DLD1 (cell line): ENCODE measurements around the gene SUN3.
"Not testable (repeated sequence)": the region's sequence is repeated elsewhere in the genome, so short reads cannot be mapped to it uniquely, and the experiment has no call there.

Source experiments
- in situ Hi-C: cut with HindIII; loops from 2 replicates; pipeline ENCODE4 v1.10.0; 2017; ENCODE audit warnings: low sequenced_read_pairs

The SUN3 gene

DNA sequence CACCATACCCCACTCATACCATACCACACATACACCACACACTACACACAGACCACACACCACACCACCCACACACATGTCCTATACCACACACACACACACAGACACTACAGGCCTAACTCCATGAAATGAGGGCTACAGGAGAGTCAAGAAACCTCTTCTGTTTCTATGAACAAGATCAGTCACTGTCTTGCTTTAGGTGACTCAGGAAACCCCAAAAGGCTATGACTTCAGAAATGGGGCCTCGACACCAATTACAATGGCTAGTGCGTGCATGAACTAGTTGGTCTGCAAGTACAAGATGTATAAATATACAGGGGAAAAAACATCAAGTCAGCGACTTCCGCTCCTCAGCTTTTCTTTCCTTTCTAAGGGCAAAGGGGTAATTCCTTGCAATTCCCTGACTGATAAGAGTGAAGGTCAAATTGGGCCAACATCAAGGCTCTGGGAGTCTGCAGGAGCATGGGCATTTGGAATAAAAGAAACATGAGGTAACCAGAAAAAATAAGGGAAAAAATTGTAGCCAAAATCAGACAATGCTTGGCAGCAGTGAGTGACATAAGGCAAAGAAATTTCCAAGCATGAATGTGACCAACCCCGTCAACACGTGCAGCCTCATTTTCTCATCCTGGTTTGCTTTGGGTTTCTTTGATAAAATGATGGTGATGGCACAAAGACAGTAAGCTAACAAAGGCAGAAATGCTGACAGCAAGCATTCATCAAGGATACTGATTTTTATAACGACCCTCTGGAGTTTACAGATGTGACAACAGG, 82.1 kb downstream of the SUN3 start:
- in situ Hi-C loops = no loop called here

DNA sequence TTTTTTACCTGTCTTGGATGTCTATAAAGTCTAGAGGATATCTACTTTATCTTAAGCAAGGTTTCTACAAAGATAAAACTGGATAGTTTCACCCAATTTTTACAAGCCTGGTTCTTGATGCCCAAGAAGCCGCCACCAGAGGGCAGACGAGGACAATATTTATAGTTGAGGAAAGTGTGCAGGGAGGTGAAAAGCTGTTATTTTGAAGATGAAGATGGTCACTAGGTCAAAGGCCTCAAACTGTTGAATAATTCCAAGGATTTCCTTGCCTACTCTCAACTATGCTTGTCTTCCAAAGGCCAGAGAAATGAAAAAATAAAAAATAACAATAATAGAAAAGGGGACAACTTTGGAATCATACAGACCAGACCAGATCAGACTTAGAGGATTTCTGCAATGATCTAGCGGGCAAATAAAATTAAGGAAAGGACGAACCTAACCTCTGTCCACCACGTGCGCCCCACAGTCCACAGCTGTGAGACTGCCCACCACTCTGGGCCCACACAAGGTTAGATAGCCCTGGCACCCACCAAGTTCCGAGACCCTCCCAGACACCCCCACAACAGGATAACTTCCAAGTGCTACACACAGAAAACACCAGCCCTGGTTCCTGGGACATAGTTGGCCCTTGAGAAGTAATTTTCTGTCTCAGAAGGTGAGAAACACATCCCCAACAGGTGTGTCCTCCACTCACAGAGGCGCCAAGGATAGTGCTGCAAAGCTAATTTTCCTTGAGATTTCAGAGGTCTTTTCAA, 83.5 kb downstream of the SUN3 start:
- in situ Hi-C loops = no loop called here

- in situ Hi-C loops = no loop called here
These were observed 84.2 kb downstream of the SUN3 start for GRCh38 chr7:47944536-47945260.

DNA sequence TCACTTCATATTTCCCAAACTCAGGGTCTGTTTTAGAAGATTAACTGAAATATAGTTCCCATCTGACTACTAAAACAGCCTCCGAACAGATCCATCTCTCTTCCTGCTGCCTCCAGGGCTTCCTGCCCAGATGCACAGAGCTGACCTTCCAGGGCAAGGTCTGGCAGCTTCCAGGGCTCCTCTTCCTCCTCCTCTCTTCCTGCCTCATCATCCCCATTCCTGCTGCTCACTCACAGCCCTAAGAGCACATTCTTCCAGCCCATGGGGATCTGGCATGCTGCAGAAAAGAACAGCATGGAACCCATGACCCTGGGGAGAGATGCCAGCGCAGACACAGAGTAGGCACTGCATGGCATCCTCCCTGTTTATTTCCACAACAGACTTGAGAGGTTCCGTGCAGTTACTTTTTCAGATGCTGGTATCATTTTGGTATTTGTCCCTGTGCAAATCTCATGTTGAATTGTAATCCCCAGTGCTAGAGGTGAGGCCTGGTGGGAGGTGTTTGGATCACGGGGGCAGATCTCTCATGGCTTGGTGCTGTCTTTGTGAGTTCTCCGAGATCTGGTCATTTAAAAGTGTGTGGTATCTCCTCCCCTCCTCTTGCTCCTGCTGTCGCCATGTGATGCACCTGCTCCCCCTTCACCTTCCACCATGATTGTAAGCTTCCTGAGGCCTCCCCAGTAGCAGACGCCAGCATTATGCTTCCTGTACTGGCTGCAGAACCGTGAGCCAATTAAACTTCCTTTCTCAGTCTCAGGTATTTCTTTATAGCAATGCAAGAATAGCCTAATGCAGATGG, 85.0 kb downstream of the SUN3 start:
- in situ Hi-C loops = no loop called here

- in situ Hi-C loops = not testable (repeated sequence)
These were observed 86.3 kb downstream of the SUN3 start for GRCh38 chr7:47942651-47943050.

DNA sequence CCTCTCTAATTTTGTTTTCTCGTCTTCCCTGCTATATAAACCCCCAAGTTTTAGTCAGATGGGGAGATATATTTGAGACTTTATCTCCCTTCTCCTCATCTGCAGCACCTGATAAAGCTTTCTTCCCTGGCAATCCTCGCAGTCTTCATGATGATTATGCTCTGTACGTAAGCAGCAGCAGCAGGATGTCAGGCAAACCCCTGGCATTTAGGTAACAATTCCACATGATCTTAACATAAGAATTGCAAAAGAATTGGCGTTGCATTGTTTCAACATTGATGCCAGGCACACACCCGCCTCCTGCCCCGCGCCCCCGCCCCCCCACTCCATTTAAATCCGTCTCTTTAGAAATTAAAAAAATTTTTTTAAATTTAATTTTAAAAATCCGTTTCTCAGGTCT, 86.8 kb downstream of the SUN3 start:
- in situ Hi-C loops = no loop called here

DNA sequence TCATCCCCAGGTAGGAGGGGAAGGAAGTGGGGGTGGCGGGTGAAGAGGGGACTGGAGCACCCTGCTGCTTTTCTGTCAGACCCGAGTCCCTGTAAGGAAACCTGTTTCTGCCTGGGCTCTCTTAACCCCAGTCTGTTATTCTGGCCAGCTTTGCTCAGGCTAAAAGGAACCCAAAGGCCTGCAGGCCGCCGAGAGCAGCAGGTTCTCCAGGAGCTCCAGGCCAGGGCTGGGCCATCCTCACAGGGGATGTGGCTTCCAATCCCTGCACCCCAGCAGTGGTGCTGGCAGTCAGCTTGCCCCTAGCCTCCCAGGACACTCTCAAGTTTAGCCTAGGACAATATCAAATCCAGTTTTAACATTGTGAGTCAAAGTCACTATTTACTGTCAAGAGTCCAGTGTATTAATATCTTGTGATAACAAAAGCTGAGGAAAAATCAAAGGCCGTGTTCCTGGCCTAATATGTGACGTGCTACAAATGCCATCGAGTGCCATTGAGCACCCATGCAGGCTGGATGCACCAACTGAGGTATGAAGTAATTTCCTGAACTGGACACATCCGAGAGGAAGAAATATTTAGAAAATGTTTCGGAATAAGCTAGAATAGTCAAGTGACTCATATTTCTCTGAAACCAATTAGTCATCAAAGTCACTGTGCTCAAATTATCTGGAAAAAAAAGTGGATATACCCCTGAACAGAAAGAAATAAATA, 87.6 kb downstream of the SUN3 start:
- in situ Hi-C loops = no loop called here

GRCh38 chr7:47940088-47941013, 88.6 kb downstream of the SUN3 start:
- in situ Hi-C loops = no loop called here

GRCh38 chr7:47939425-47940036, 89.4 kb downstream of the SUN3 start:
- in situ Hi-C loops = no loop called here

DNA sequence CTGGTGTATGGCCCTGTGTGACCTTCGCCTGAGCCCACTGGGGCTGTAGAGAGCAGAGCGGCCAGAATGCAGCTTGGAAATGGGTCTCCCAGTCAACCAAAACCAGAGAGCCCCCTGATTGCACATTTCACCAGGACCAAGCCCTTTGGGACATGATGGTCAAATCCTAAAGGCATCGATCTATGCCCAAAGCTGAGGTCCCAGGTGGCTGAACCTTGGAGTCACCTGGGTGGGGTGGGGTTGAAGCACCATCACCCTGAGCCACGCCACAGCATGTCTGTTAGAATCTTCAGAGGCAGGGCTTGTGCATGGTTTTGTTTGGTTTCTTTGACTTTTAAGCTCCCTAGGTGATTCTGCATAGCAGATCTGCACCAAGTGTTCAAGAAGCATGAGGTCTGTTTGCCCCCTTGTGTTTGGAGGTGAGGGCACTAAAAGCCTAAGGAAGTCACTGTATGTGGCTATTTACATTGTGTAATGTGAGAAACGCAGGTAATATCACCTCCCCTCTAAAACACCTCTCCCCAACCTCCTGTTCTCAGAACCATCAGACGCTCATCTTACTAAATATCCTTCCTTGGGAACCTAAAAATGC, 90.2 kb downstream of the SUN3 start:
- in situ Hi-C loops = no loop called here

DNA sequence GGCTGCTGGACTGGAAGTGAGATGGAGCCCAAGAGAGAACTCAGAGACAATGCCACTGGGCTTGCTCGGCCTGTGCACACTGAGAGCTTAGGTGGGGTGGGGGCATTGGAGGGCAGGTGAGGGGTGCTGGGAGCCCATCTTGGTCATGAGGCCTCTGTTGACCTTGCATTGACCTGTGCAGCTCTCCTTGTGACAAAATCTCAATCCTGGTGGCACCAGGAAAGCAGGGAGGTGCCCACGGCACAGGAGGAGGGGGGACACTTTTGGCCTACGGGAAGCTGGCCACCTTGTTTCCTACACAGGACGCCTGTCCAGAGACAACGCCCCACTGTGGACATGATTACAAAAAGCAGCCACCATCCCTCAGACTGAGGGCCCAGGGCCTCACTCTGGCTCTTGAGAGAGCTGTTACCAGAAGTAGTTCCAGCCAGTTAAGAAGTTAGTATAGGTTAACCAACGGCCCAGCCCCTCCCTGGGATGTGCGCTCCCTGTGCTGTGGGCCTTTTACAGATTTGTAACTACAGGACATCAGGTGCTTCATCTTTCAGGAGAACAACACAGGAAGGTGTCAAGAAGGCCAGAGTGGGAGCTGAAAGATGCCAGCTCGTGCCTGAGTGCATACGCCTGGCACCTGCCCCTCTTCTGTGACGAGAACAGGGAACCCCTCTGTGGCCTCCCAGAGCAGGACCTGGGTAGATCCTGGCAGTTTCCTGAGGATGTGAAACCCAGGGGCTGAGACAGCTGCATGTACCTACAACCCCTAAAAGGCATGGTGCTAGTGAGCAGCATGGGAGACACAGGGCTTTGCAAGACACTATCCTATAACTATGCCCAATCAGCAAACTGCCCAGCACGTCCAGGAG, 91.0 kb downstream of the SUN3 start:
- in situ Hi-C loops = no loop called here
